NCI-H2029 treated with DMSO at 0.1 percent for 48 hours (cell line): Measurements from ENCODE around the gene CCRL2.
"Not testable (repeated sequence)": the region's sequence is repeated elsewhere in the genome, so short reads cannot be mapped to it uniquely, and the experiment has no call there.

Source experiments
- DNase-seq: peaks from one replicate; lab custom pipeline; 2025; lab: John Stamatoyannopoulos, UW

The CCRL2 gene

DNA sequence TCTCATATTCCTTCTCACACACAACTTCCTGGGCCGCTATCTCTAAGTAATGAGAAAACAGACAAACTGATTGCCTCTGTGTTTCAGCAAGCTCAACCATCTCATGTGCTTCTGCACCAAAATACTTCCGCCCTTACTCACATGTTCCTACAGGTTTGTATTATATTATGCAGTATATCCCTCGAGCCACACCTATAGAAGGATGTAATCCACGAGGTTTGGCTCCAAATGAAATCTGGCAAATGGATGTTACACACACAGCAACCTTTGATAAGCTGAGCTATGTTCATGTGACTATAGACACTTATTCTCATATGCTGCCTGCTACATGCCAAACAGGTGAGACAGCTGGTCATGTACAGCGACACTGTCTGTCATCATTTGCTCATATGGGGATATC lies 22.6 kb downstream of the CCRL2 start:
- no peak for DNase-seq

DNA sequence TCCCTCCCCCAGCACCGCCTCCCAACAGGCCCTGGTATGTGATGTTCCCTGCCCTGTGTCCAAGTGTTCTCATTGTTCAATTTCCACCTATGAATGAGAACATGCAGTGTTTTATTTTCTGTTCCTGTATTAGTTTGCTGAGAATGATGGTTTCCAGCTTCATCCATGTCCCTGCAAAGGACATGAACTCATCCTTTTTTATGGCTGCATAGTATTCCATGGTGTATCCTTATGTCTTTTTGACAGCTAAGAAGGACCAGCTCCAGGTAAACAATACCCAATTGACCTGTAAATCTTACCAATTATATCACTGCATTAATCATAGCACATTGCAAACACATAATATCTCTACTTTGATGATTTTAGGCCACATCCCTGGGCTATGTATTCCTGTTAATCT lies 23.8 kb downstream of the CCRL2 start:
- not testable (repeated sequence) for DNase-seq

DNA sequence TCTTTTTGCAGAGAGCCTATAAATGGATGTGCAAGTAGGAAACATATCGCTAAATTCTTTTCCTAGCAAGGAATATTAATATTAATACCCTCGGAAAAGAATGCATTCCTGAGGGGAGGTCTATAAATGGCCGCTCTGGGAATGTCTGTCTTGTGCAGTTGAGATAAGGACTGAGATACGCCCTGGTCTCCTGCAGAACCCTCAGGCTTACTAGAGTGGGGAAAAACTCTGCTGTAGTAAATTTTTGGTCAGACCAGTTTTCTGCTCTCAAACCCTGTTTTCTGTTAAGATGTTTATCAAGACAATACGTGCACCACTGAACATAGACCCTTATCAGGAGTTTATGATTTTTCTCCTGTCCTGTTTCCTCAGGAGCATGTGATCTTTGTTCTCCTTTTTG lies 24.8 kb downstream of the CCRL2 start:
- DNase-seq, result not testable (repeated sequence)

DNA sequence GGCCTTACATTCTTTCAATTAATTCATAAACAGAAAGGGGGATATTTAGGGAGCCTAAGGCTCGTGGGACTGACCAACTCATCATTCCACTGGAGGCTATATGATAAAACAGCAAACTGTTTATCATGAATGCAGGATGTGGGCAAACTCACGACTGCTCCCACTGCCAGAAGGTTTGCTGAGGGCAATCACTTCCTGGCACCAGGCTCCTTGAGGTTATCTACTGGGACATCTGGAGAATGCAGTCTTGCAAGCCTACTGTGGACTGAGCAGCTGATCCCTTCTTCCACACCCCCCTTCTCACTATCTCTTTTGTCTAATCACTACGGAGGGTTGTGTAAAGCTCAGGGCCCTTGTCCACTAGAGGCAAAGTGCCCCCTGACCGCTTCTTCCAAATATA lies 26.1 kb downstream of the CCRL2 start:
- not testable (repeated sequence) for DNase-seq

DNA sequence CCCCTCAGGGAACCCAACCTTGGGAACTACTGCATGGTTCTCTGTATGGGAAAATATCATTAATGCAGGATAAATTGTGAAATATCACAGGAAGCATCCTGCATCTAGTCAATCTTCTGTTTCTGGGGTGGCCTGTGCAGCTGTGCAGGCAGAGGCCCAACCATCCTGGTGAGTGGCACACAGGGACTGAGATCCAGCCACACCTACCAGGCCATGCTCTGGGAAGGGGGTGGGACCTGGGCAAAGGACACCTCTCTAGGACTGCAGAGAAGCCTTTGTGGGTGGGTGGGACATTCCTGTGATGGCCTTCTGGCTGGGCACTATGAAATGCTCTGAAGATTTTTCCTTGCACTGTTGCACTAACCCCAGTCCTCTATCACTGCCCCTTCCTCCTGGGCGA lies 26.8 kb downstream of the CCRL2 start:
- DNase-seq, result no peak

- DNase-seq, result no peak
Observed at GRCh38 chr3:46435081-46435726, 28.1 kb downstream of the CCRL2 start.

GRCh38 chr3:46438831-46439230 lies 31.8 kb downstream of the CCRL2 start:
- DNase-seq, result no peak

DNA sequence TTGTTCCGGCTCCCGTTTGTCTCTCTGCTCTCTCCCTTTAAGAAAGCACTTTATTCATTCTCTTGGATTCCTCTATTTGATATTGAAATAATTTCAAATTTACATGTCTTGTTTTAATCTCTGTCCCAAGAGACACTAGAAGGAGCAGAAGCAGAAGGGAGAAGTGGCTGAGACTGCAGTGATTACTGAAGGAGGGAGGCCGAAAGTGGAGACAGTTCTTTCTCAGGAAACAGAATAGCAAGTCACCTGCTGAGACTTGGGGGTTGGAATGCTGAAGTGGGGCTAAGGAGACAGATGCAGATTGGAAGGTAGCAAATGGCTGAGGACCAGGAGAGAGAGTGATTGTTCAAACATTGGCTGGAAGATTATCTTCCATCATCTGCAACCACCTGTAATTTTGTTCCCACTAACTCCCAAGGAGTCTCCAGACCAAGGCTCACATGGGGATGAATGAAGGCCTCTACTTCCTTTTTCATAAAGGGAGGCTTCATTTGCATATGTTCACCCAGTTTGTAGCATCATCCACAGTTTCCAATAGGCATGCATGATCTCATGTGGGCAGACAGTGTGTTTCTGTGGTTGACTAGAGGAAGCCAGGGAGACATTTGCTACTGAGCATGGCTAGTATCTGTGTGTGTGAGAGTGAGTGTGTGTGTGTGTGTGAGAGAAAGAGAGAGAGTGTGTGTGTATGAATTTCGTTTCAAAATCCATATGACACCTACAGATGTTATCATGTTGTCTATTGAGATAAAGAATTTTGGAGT lies 33.7 kb downstream of the CCRL2 start:
- DNase-seq, result no peak

DNA sequence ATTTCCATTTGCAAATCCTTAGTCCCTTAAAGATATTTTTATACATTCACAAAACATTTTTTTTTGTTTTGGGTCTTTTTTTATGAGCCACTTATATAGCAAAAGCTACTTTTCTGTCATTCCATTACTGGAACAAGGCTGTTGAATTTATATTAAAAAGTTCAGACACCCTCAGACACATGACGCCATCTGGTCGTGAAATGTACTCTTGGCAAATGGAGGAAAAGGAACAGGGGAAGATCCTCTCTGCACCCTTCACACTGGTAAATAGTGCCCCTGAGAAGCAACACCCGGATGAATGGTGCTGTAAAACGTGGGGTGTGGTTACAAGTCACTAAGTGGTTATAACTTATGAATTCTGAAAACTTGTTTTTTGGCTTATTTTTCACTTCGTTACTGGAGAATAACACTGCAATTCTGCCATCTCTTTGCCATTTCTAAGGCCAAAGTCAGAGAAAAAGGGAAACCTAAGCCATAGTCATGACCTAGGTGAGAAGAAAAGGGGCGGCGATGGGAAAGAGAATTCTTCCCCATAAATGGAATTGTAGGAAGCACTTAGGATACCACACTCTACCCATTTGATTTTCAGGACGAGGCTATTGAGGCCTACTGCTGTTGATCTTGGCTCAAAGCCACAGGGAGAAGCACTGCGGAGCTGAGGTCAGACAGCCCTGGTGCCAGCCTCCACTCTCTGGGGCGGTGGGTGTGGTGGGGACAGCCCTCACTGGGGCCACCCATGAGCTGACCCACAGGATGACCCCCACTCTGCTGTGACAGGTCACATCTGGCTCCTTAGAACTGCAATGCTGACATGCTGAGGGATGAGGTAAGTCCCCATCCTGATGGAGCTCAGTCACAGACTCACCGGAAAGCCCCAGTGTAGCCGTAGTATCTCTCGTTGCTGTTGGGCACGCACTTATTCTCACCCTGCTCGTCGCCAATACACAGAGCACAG lies 35.8 kb downstream of the CCRL2 start:
- DNase-seq, result peak; percentile 94

- DNase-seq, result no peak
Observed at GRCh38 chr3:46447228-46447985, 40.3 kb downstream of the CCRL2 start.

- no peak for DNase-seq
Observed at GRCh38 chr3:46448721-46449120, 41.7 kb downstream of the CCRL2 start.

DNA sequence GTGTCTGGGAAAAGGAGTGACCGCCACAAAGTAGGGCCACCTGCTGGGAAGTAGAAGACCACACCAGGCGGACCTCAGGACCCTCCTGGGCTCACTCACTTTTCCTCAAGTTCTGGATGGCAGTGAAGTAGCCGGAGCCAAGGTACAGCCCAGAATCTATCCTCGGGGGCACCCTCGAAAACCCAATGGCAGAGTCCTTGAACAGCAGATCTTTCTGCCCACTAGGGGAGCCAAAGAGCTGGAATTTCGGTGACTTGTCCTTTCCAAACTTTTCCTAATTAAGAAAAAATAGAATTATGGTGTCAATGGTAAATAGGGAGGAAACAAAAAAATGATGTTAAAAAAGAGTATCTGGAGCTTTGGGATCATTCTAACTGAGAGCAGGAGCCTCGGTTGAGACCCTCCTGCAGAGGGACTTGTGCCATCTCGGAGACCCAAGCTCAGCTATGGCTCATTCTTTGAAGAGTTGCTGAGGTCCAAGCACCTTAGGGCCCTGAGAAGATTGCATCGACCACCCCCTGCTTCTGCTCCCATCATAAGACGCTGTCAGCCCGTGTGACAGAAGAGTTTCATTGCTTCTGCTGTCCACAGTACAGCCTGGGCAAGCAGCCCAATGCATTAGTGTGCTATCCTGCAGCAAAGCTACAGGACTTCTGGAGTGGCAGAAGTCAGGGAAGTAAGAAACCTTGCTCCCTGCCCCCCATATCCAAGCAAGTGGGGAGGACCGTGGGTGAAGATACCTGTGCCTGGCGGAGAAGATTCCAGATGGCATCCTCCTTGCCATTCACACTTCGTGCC lies 42.9 kb downstream of the CCRL2 start:
- no peak for DNase-seq

- no peak for DNase-seq
Observed at GRCh38 chr3:46453526-46454208, 46.6 kb downstream of the CCRL2 start.

DNA sequence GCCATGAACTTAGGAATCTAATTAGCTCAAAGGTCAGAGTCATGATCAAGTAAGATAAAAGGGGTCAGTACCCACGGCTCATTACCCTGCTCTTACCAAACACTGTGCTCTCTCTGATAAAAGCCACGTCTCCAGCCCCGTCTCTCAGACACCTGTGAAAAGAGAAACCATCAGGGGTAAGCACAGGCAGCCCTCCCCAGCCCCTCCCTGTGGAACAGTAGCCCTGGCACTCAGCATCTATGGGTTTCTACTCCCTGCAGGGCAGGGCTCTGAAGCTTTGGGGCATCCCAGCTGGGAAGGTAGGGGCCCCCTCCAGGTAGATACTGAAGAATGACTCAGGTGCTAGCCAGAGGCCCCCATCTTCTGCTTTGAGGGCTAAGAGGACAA lies 47.1 kb downstream of the CCRL2 start:
- DNase-seq, result no peak

DNA sequence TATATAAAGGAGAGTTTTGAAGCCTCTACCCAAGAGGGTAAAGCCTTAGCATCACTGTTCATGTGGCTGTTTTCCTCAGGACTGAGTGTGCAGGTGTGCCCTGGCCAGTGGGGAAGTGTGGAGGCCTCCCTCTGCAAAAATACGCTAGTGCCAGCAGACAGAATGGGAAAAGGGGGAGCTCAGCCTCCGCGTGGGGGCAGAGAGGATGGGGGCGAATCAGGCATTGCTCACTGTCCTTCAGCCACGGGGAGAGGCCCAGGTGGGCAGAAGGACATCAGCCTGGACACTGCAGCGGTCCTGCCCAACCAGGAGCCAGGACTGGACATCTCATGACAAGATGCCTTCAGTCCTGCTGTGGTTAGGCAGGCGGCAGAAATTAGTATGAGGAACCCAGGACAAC lies 47.5 kb downstream of the CCRL2 start:
- DNase-seq, result no peak

DNA sequence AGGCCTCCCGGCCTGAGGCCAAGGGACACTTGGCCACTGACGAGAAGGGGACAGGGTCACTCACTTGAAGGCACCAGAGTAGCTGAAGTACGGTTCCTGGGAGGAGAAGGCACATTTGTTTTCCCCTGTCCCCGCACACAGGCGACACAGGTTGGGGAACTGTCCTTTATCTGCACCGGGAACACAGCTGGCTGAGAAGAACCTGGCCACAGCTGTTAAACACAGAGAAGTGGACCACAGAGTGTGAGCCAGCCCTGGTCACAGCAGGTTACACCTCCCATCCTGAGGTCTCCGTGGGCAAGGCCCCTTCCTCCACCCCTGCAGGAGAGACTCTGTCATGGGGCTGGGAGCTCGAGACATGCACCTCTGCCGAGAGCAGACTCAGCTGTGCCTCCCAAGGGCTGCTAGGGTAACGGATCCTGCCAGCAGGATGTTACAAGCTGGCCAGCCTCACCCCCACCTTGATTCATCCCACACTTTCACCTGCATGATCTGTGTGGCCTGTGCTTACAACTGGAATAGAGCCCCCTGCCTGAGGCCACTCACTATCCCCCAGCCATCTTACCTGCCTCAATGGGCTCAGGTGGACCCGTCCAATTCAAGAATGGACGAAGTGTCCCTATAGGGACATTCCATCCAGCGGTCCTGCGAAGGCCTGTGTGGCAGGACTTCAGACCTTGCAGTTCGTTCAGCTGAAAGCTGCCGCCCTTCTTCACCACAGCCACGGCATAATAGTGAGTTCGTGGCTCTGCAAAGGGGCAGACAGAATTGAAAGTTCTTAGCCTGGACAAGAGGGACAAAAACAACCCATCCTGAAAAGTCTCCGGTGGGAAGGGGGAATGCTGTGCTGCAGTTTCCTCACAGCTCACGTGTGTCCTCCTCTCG lies 48.4 kb downstream of the CCRL2 start:
- no peak for DNase-seq

GRCh38 chr3:46456118-46456517 lies 49.1 kb downstream of the CCRL2 start:
- no peak for DNase-seq
